Placental epithelial cell (primary cell): Measurements from ENCODE around the gene EXOSC6. TPM values are rescaled to one million over a fixed set of nuclear protein-coding genes. Genes with fewer than 3 reads are reported as not detected.

Experiments used
- small RNA-seq: library from RNA; depleted of rRNA; stranded (forward); fragments of <200 nt; gene quantifications from one replicate; pipeline ENCODE3, GENCODE V24; 2012
- total RNA-seq: library from RNA; depleted of rRNA; stranded (reverse); fragments of >200 nt; gene quantifications from 2 replicates; pipeline ENCODE4 v1.2.3, GENCODE V29; 2012

Gene EXOSC6
- total RNA-seq = 21.2 and 23.2 TPM in 2 replicates

GRCh38 chr16:70251629-70252354 lies at the start of gene EXOSC6:
Gene EXOSC6, minus strand, starts transcription at chr16:70251940. Its CDS starts 40 bp downstream, at chr16:70251900.

GRCh38 chr16:70298988-70299938 lies 47.5 kb upstream of the EXOSC6 start, which contains the start of gene DDX19B:
Gene DDX19B, plus strand, starts transcription at chr16:70299186. Its CDS starts 112 bp downstream, at chr16:70299298.

GRCh38 chr16:70289229-70290094 lies 37.7 kb upstream of the EXOSC6 start, which contains the start of gene AARS1:
Gene AARS1, minus strand, starts transcription at chr16:70289506. Its CDS starts 6,743 bp downstream, at chr16:70282763.

Small RNA genes lying within 50 kb of the gene (small RNA-seq; reads per million reads assigned to genes)
- gene AC009060.2 (not detected), gene RN7SL279P (not detected)

Other genes starting within 250 kb of the EXOSC6 start
- 19.8 and 38.1 TPM in 2 replicates for gene PDPR, start 137.6 kb downstream of the EXOSC6 start, total RNA-seq
- gene CLEC18C, start 78.2 kb downstream of the EXOSC6 start, total RNA-seq = 0.11 and 1.2 TPM in 2 replicates
- 90.3 and 97.6 TPM in 2 replicates for gene AARS1, start 37.6 kb upstream of the EXOSC6 start, total RNA-seq
- 32.6 and 36.3 TPM in 2 replicates for gene DDX19B, start 47.2 kb upstream of the EXOSC6 start, total RNA-seq
- 31.0 and 42.3 TPM in 2 replicates for gene DDX19A, start 95.0 kb upstream of the EXOSC6 start, total RNA-seq
- gene ST3GAL2, start 187.2 kb upstream of the EXOSC6 start, total RNA-seq = 21.3 and 29.4 TPM in 2 replicates
- 6.3 and 14.9 TPM in 2 replicates for gene FCSK, start 202.7 kb upstream of the EXOSC6 start, total RNA-seq